Right ventricle myocardium inferior (tissue), 1 donor: ENCODE results near the gene CSF3R. TPM values are rescaled to one million over a fixed set of nuclear protein-coding genes. Genes with fewer than 3 reads are reported as not detected.

ENCODE experiments used
- ATAC-seq: fragments of 200-7000 bp; cut with Tn5 transposase; one replicate; pipeline ENCODE4 v1.9.1; 2020; ENCODE audit warnings: mild to moderate bottlenecking, moderate library complexity
- DNase-seq: peaks from one replicate; pipeline ENCODE4 v3.0.0; 2021; ENCODE audit errors: missing footprints
- intact Hi-C: fragments of 100-400 bp; cut with DNase I; formaldehyde crosslinking; loops from one replicate; pipeline ENCODE4 v1.11.0; 2022
- total RNA-seq: library from RNA; stranded (reverse); fragmentation: NEBNext Ultra II Directional; extraction: Animal tissue kit (Norgen Biotek cat#: 25700); gene quantifications from one replicate; pipeline ENCODE4 v1.2.1, GENCODE V29; 2021
- donor health status: DM: no; HTN: yes; CAD: no; lungs with severe emphysema.

Gene CSF3R
- total RNA-seq, 1 donor from 2014 or later, result 5.8 TPM

DNA sequence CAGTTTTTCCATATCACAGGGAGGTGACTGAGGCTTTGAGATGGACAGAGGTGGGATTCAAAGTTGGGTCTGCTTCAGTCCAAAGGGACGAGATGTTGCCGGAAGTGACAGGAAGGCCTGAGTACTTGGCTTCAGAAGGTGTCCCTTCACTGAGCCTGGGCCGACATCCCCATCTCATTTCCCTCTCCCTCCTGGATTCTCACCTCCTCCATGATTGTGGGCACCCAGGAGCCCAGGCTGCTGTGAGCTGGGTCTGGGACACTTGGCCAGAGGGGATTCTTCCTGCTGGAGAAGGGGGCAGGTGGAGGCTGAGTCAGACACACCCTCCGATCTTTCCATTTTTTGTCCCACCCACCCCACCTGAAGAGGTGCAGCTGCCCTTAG lies 15.7 kb downstream of the CSF3R start:
- ATAC-seq, result no peak
- intact Hi-C loops, result no loop called here
- no peak for DNase-seq

DNA sequence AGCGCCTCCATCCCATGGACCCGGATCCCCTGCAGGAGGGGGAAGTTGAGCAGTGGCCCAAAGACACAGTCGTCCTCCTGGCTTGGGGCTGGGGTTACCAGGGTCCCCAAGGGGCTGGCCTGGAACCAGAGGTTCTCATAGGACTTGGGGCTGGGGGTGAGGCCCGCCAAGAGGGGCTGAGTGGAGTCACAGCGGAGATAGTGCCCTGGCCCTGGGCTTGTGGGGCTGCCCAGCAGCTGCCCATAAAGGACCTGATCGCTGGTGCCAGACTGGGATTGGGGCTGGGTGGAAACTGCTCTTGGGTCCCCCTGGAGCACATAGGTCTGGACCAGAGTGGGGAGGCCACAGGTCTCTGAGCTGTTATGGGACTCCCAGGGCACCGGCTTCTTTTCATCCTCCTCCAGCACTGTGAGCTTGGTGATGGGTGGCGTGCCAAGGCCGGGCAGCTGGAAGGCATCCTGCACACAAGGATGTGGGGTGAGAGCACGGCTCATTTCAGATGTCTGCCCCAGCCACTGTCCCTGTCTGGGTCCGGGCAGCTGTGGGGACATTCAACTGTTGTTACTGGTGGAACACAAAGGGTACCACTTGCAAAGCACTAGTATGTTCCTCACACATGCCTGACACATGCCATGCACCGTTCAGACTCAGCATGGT lies 16.2 kb downstream of the CSF3R start:
- no peak for ATAC-seq
- intact Hi-C loops, result no loop called here
- no peak for DNase-seq

DNA sequence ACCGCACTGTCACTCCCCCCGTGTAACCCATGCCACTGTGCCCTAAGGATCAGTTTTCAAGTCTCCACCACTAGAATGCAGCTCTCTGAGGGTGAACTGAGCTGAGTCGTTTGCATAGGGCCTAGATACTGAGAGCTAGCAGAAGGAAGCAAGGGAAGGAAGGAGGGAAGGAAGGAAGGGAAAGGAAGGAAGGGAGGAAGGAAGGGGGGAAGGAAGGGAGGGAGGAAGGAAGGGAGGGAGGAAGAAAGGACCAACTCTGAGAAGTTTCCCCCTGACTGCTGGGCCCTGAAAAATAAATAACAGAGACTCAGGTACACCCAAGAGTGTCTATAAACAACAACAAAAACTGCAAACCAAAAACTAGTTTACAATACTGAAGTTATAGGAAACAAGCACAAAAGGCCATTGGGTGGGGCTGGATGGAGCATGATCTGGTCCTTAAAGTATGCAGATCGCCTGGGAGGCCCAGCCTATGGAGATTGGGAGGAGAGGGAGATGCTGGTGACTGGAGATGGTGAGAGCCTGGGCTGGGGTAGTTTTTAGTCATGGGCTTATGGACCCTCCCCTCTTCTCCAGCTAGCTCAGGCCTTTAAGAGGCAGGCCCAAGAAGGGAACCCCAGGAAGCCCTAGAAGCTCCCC lies 16.9 kb downstream of the CSF3R start:
- ATAC-seq, result no peak
- intact Hi-C loops, result loop anchor here (2.0 kb wide), 1 partner anchor 45 kb away; no protein-coding TSS in a partner anchor
- DNase-seq, result no peak

DNA sequence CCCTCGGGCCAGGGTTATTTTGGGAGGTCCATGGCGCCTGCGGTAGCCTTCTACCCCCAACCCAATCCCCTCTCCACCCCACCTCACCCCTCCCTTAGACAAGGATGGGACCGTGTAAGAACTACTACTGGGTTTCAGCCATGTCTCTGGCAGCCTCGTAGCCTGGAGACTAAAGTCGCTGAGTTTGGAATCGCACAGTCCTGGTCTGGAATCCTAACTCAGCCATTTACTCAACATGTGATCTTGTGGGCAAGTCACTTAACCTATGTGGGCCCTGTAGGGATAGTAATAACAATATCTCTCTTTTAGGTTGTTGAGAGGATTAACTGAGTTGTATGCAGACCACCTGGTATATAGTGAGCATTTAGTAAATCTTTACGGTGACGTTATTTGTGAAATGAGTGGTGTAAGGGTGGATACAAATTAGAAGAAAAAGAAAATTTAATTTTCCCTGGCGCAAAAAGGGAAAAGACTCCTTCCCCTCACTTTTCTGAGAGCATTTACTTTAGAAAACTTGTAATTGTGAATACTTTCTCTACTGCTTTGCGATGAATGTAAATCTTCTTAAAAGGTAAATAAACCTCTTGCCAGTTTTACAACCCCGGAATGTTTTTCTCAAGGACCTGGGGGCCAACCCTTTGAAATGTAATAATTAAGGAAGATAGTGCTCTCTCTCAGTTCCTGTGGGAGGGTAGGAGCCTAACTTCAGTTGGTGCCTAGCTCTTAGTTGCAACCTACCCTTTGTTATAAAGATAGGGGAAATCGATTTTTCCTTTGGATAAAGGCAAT lies 17.9 kb downstream of the CSF3R start:
- peak; percentile 64 for ATAC-seq
- intact Hi-C loops, result loop anchor here (1.0 to 2.0 kb wide), 2 partner anchors 14 to 44 kb away; partner anchors contain the start of gene OSCP1
- DNase-seq, result no peak

DNA sequence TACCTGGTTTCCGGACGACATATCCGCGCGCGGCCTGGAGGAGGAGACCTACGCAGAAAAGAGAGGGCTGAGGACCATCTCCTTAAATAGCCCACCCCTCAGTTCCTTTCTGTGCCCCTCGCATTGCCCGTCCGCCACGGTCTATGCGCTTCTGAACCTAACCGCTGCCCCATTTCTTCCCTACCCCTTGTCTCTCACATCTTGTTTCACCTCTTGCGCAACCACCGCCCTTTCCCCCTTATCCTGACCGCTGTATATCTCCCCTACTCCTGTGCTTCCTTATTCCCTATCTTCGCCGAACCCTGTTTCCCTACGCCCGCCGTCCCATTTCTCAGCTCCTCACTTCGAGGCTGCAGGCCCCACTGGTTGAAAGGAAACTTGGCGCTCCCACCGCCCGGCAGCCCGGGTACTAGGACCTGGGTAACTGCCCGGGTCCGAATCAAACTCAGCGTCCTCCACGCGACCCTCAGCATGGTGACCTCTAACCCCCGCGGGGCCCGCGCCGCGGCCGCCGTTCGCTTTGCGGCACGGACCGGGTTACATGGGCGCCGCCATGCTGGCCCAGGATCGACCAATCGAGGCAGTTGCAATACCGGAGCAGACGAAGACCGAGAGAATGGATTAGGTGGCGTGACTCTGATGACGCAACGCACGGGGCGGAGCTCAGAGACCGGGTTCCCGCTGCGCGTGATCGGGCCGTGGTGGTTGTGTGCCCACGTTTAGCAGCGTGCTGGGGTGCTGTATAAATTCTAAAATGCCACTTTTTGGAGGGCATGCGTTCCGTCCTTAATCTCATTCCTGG lies 18.7 kb downstream of the CSF3R start, which contains the start of gene MRPS15:
MRPS15 (minus strand) TSS at position 582 of the 802 bp plus-strand sequence; CDS start at position 473, 109 bp downstream.
- peak; percentile 95 for ATAC-seq
- peak; percentile 98 for DNase-seq
- intact Hi-C loops, result loop anchor here (1.0 to 2.0 kb wide), 2 partner anchors 14 to 43 kb away; partner anchors contain the start of gene OSCP1

DNA sequence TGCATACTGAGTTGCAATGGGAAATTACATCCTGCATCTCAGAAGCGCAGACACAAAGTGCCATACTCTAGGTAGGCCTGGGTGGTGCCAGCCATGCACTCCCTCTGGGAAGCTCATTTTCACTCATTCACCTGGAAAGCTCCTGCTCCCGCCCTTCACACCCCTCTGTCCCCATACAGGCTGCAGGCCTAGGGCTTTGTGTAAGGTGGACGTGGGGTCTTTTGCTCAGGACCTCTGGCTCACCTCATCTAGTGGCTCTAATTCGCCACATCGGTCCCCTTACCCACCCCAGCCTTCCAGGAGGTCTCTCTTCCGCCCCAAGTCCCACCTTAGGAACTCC lies 19.3 kb downstream of the CSF3R start:
- ATAC-seq (no peak), DNase-seq (no peak)
- intact Hi-C loops, result no loop called here

DNA sequence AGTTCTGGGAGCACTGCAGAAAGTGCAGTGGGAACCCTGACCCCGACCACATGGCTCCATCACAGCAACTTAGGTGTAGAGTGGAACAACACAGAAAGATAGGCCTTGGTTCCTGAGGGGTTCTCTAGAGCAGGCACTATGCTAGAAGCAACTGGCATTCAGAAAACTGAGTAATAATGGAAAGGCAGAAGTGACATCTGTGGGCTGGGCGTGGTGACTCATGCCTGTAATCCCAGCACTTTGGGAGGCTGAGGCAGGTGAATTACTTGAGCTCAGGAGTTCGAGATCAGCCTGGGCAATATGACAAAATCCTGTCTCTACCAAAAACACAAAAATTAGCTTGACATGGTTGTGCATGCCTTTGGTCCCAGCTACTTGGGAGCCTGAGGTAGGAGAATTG lies 23.8 kb downstream of the CSF3R start:
- DNase-seq (no peak), ATAC-seq (no peak)
- intact Hi-C loops, result no loop called here

DNA sequence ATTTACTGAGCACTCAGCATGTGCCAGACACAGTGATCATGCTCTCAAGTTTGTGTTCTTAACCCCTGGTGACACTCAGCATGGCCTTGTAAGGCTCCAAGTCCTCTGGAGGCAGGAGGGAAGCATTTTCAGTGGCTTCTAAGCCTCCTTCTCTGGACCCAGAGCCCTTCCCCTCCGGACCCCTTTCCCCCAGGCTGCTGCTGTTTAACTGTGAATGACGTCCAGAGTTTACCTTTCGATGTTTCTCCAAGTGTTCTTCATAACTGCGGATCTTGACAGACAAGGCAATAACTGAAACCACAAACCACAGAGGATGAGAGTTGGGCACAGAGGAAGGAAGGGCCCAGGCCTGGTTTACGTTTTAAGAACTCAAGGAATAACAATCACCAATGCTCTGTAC lies 25.0 kb downstream of the CSF3R start:
- no peak for DNase-seq
- intact Hi-C loops, result no loop called here
- no peak for ATAC-seq

DNA sequence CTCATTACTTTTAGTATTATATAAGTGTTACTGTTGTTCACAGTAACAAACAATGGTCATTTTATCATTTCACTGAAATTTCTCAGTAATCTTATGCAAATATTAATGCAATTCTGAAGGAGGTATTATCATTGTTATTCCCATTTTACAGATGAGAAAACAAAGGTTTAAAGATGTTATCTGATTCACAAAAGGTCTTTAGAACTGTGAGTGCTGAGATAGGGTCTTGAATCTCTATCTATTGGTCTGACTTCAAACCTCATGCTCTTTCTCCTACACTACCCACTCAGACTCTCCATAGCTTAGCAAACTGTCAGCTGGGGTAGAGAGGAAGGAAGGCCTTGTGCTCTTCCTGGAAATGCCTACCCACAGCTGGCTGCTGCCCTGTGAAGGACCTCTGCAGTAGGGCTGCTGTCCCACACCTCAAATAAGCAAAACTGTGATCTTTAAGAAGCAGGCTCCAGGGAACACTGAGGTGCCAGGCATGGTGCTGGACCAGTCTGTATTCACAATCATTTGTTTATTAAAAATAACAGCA lies 26.3 kb downstream of the CSF3R start:
- intact Hi-C loops, result no loop called here
- DNase-seq (no peak), ATAC-seq (no peak)

DNA sequence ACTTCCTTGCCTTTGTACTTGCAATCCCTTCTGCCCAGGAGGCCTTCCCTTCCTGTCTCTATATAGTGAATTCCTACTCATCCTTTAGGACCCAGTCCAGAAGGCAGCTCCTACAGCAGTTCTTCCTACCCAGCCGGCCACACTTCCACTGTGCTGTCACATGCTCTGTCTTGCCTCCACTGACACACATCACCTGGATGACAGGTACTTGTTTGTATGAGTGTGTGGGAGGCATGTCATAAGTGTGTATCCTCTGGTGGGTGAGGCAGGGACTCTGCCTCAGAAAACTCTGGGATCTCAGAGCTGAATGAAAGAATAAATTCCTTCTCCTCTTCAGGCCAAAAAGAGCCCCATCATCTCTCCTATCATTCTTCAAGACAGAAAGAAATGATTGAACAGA lies 27.3 kb downstream of the CSF3R start:
- no peak for ATAC-seq
- no peak for DNase-seq
- intact Hi-C loops, result no loop called here

DNA sequence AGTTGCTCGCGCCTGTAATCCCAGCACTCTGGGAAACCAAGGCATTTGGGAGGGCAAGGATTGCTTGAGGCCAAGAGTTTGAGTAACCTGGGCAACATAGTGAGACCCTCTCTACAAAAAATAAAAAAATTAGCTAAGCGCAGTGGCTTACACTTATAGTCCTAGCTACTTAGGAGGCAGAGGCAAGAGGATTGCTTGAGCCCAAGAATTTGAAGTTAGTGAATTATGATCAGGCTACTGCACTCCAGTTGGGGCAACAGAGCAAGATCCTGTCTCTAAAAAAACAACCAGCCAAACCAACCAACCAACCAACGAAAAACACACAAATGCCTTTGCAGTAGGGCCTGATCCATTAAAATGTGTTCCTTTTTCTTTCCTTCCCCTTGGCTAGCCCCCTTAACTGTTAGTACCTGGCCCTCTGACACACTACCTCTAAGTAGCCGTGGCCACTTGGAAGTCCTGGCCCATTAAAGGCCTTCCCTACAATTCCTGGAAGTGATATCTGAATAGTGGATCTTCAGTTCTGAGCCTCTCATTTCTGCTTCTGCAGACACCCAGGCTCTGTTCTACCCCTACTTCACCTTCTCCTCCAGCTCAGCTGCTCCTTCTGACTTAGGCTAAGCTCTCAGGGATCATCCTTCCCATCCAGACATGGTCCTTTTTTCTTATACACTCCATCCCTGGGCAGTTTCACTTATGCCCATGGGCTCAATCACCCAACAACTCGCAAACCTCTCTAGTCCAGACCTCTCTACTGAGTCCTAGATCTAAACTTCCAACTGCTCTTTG lies 28.9 kb downstream of the CSF3R start:
- DNase-seq (no peak), ATAC-seq (no peak)
- intact Hi-C loops, result no loop called here

DNA sequence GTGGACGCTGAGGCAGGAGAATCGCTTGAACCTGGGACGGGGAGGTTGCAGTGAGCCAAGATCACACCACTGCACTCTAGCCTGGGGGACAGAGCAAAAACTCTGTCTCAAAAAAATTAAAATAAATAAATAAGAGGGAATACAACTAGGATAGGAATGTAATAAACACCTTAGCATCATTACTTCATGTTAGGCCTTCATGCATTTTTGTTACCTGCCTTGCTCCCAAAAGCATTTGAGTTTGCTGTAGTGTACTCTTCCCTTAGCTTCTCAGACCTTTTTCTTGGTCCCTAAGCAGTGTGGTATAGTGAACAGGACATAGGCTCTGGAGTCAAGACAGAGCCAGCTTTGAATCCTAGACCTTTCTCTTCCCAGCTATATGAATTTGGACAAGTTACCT lies 29.7 kb downstream of the CSF3R start:
- DNase-seq (no peak), ATAC-seq (no peak)
- intact Hi-C loops, result no loop called here

DNA sequence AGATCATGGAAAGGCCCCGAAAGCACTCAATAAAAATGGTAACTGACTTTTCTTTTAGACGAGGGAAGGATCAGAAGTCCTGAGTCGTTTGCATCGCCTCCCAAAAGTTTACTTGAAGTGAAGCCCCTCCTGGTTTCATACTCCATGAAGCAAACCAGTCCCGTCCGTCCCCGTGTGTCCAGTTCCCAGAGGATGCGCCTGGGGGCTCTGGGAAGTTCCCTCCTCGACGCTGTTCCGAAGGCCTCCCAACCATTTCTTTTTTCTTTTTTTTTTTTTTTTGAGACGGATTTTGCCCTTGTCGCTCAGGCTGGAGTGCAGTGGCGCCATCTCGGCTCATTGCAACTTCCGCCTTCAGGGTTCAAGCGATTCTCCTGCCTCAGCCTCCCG lies 31.8 kb downstream of the CSF3R start:
- no peak for DNase-seq
- ATAC-seq, result no peak
- intact Hi-C loops, result loop anchor here (1.0 kb wide), 1 partner anchor 13 kb away; the partner anchor contains the start of gene MRPS15

DNA sequence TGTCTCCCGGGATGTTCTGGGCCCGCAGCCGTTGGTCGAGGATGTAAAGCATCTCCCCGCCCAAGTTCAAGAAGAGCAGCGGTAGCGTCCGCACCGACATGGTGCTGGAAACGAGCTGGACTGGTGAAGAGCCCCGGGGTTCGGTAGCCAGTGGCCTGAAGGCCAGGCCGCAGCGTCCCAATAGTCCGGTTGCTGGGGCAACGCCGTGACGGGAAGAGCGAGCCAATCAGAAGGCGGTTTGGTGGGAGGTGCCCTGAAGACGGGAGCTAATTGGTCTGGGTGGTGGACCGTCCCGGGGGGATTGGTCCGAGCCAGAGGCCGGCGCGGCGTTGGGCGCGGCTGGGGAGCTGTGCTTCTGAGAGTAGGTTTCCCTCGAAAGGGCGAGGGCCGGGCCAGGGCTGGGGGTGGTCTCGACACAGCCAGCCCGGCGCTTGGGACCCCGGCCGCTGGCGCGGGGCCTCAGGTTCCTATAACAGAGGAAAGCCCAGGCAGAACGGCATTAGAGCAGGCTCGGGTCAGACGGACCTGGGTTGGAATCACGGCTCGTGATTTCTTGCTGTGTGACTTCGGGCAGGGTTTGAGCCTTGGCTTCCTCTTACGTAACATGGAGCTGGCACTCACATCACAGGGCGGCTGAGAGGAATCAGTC lies 32.3 kb downstream of the CSF3R start, which contains the start of gene OSCP1:
OSCP1 (minus strand) TSS at position 182 of the 649 bp plus-strand sequence; CDS start at position 100, 82 bp downstream.
- DNase-seq (peak; percentile 97), ATAC-seq (peak; percentile 99)
- intact Hi-C loops, result loop anchor here (1.0 kb wide), 1 partner anchor 14 kb away; the partner anchor contains the start of gene MRPS15

DNA sequence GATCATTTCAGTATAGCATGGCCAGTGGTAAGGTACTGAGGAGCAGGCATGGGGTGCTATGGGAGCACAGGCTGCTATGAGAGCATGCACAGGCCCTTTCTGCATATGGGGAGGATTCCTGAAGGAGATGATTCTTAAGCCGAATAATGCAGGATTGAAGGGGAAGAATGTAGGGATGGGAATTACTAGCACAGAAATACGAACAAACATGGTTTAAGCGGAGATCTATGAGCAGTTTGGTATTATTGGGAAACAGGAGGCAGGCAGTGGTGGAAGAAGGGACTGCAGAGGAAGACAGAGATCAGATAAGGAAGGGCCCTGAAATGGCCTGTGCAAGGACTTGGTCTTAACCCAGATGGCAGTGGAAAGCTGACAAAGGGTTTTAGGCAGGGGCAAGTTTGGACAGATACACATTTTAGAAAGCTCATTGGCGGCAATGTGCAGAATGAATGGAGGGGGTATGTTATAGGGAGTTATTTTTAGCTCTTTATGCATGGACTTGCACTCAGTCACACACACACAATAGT lies 34.1 kb downstream of the CSF3R start:
- DNase-seq, result no peak
- intact Hi-C loops, result no loop called here
- no peak for ATAC-seq

DNA sequence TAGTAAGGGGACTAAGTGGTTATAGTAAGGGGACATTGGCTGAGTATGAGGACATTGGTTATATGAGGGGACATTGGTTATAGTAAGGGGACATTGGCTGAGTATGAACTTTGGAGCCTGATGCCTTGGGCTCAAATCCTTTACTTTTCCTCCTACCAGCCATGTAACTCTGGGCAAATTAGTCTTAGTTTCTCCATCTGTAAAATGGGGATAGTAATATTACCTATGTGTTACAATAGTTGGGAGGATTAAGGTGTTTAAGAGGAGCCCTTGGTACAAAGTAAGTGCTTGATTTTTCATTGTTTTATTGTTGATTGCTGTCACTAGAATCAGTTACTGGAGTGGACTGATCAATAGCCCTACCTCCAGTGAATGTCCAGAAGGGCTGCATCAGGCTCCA lies 35.3 kb downstream of the CSF3R start:
- DNase-seq, result no peak
- ATAC-seq, result no peak
- intact Hi-C loops, result no loop called here

DNA sequence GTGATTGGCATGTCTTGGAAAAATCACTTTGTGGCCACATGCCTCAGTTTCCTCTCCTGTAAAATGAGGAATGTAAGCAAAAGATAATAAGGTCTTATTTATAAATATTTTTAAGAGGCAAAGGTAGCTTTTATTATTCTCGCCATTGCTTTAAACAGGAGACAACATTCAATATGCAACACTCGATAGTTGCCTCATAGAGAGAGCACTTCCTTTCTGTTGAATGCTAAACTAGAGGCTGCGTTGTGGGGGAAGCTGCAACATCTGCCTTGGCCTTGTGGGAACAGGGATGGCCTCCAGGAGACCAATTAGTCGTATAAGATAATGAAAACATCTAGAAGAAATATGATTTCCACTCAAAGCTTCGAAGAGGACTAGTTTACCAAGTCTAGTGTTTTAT lies 36.0 kb downstream of the CSF3R start:
- DNase-seq (no peak), ATAC-seq (no peak)
- intact Hi-C loops, result no loop called here
